CD14-positive monocyte (primary cell): Measurements from ENCODE around the gene SVIL. TPM values are rescaled to one million over a fixed set of nuclear protein-coding genes. Genes with fewer than 3 reads are reported as not detected.
"Not testable (repeated sequence)": the region's sequence is repeated elsewhere in the genome, so short reads cannot be mapped to it uniquely, and the experiment has no call there.

ENCODE experiments used
- DNase-seq, 3 donors: peaks; one replicate each; pipeline ENCODE4 v3.0.0-alpha.2; 2011 to 2022
- H2AFZ ChIP-seq: 2 replicates; pipeline ENCODE4 v1.6.0; 2012; ENCODE audit warnings: mild to moderate bottlenecking, low read depth, low read length, inconsistent platforms; ENCODE audit not compliant: insufficient read depth, poor library complexity, severe bottlenecking
- H3K27ac ChIP-seq, 2 donors: 1 replicate in 1 of 2; 2 replicates in 1 of 2; pipeline ENCODE4 v1.5.1; 2012 to 2013; ENCODE audit warnings: low read length in 2 of 2, control low read depth in 1 of 2, inconsistent platforms in 1 of 2, low read depth in 1 of 2, mild to moderate bottlenecking in 1 of 2
- H3K27me3 ChIP-seq, 2 donors: one replicate each; pipeline versions ENCODE4 v1.6.0 to v1.6.1; 2011 to 2013; ENCODE audit warnings: low read length in 2 of 2; ENCODE audit not compliant: control insufficient read depth in 2 of 2, insufficient read depth in 2 of 2
- H3K36me3 ChIP-seq, 2 donors: replicated peaks in 1 of 2; 1 replicate in 1 of 2; 2 replicates in 1 of 2; pipeline versions ENCODE4 v1.5.1 to v1.6.1; 2012 to 2013; ENCODE audit warnings: low read length in 2 of 2, control low read depth in 1 of 2, inconsistent platforms in 1 of 2, mild to moderate bottlenecking in 1 of 2; ENCODE audit not compliant: insufficient read depth in 2 of 2, control insufficient read depth in 1 of 2
- H3K4me1 ChIP-seq, 2 donors: 1 replicate in 1 of 2; 2 replicates in 1 of 2; pipeline versions ENCODE4 v1.5.1 to v1.6.1; 2012 to 2013; ENCODE audit warnings: low read length in 2 of 2, control low read depth in 1 of 2, inconsistent platforms in 1 of 2, mild to moderate bottlenecking in 1 of 2, moderate library complexity in 1 of 2; ENCODE audit not compliant: insufficient read depth in 2 of 2, control insufficient read depth in 1 of 2
- H3K4me2 ChIP-seq: replicated peaks from 2 replicates; pipeline ENCODE3; 2012; ENCODE audit warnings: low read length, moderate library complexity, mild to moderate bottlenecking; ENCODE audit not compliant: poor library complexity, severe bottlenecking; ENCODE audit errors: extremely low read depth
- H3K4me3 ChIP-seq, 3 experiments: fragments of 200-600 bp in 1 of 3; sonication (generic) in 1 of 3; replicated peaks in 1 of 3; 1 replicate in 2 of 3; 2 replicates in 1 of 3; pipeline ENCODE4 v1.5.1; 2011 to 2013; ENCODE audit warnings: low read length in 3 of 3, mild to moderate bottlenecking in 3 of 3, control low read depth in 2 of 3, low read depth in 2 of 3, inconsistent platforms in 1 of 3, moderate library complexity in 1 of 3
- H3K79me2 ChIP-seq: 2 replicates; pipeline ENCODE4 v1.6.0; 2012; ENCODE audit warnings: mild to moderate bottlenecking, control low read depth, inconsistent platforms, low read length, moderate library complexity; ENCODE audit not compliant: insufficient read depth
- H3K9ac ChIP-seq: 2 replicates; pipeline ENCODE4 v1.6.0; 2017; ENCODE audit warnings: low read length, mild to moderate bottlenecking; ENCODE audit not compliant: insufficient read depth, poor library complexity, severe bottlenecking
- H3K9me3 ChIP-seq, 2 donors: replicated peaks in 1 of 2; 1 replicate in 1 of 2; 2 replicates in 1 of 2; pipeline versions ENCODE4 v1.5.1 to v1.6.1; 2012 to 2013; ENCODE audit warnings: low read length in 2 of 2, control low read depth in 1 of 2; ENCODE audit not compliant: control insufficient read depth in 1 of 2, insufficient read depth in 1 of 2
- H4K20me1 ChIP-seq: 2 replicates; pipeline ENCODE4 v1.6.0; 2012; ENCODE audit warnings: mild to moderate bottlenecking, low read length, control low read depth, moderate library complexity; ENCODE audit not compliant: insufficient read depth
- H3K27ac Mint-ChIP-seq, 7 donors: one replicate each; pipeline ENCODE4 v1.8.0; 2020; ENCODE audit warnings: mild to moderate bottlenecking in 7 of 7, mixed read lengths in 7 of 7, moderate library complexity in 6 of 7, inconsistent platforms in 2 of 7
- H3K27me3 Mint-ChIP-seq, 3 donors: one replicate each; pipeline ENCODE4 v1.8.0; 2021 to 2022; ENCODE audit warnings: low read depth in 3 of 3, mild to moderate bottlenecking in 3 of 3, mixed read lengths in 3 of 3, moderate library complexity in 3 of 3, inconsistent platforms in 1 of 3
- H3K36me3 Mint-ChIP-seq, 2 donors: one replicate each; pipeline ENCODE4 v1.8.0; 2020; ENCODE audit warnings: mixed read lengths in 2 of 2, inconsistent platforms in 1 of 2, mild to moderate bottlenecking in 1 of 2
- H3K4me1 Mint-ChIP-seq: one replicate; pipeline ENCODE4 v1.8.0; 2020; ENCODE audit warnings: mild to moderate bottlenecking, mixed read lengths
- H3K4me3 Mint-ChIP-seq, 2 donors: one replicate each; pipeline ENCODE4 v1.8.0; 2020; ENCODE audit warnings: mild to moderate bottlenecking in 2 of 2, mixed read lengths in 2 of 2, moderate library complexity in 1 of 2
- H3K9me3 Mint-ChIP-seq, 7 donors: one replicate each; pipeline ENCODE4 v1.8.0; 2020 to 2022; ENCODE audit warnings: mixed read lengths in 7 of 7, mild to moderate bottlenecking in 6 of 7, moderate library complexity in 6 of 7, inconsistent platforms in 2 of 7
- WGBS: methylation state at CpG from one replicate; pipeline ENCODE4 v1.1.5; 2013; ENCODE audit warnings: missing lambda C conversion rate; ENCODE audit not compliant: insufficient coverage; 5-methylcytosine and 5-hydroxymethylcytosine counted together
- intact Hi-C, 2 donors: fragments of 100-400 bp; cut with micrococcal nuclease; formaldehyde crosslinking; loops; one replicate each; pipeline versions ENCODE4 v1.15.0 to v1.15.1; 2023
- polyA plus RNA-seq, 3 donors: library from polyadenylated mRNA; depleted of rRNA in 1 of 3; unstranded in 2 of 3; stranded (reverse) in 1 of 3; fragments of 300-500 nt in 2 of 3; fragments of >200 nt in 1 of 3; fragmentation: Illumina TruSeq in 2 of 3; gene quantifications; 1 replicate in 2 of 3; 2 replicates in 1 of 3; pipeline ENCODE4 v1.2.3, GENCODE V29; 2012 to 2021
- TF ChIP-seq, protein P1 (sequence below): fragments of 200-600 bp; IDR thresholded peaks from one replicate; pipeline ENCODE4 v1.8.0; 2022; ENCODE audit warnings: antibody characterized with exemption, mild to moderate bottlenecking

The SVIL gene
- polyA plus RNA-seq, 3 donors: 2.1 to 14.3 (median 5.8) TPM

DNA sequence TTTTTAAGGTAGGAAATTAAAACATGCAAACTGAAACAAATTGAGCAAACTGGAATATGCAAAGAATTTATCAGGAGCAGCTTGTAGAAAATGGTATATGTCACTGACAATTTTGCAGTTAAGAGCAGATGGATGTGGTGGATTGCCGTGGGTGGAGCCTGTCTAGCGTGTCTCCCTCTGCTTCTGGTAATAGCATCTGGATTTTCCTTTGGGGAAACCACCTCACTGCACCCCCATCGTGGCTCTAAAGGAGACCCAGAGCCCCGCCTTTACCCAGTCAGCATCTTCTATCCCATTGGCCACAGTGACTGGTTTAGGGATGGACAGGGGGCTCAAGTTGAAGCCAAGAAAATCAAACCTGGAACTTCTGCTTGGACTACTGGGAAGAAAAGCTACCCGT, 142.9 kb downstream of the SVIL start:
- 100% methylated on average over 1 of the region's 5 CpGs for WGBS
- H3K27me3 Mint-ChIP-seq: no peaks in the 10 kb centered on the region
- H3K9me3 ChIP-seq: no peaks in the 10 kb centered on the region
- intact Hi-C loops: loop anchor here in 1 of 2 donors (10.0 kb wide), 1 partner anchor 1193 kb away; no protein-coding TSS in a partner anchor
- H3K4me2 ChIP-seq: no peak overlapping the region
- DNase-seq: no peak
- H2AFZ ChIP-seq: no peak overlapping the region
- H3K4me1 Mint-ChIP-seq: no peaks in the 10 kb centered on the region
- no peaks in the 10 kb centered on the region for H3K4me1 ChIP-seq
- no peak overlapping the region for H3K4me3 Mint-ChIP-seq
- no peak overlapping the region for H3K9ac ChIP-seq
- peaks cover 5% of the 10 kb centered on the region for H4K20me1 ChIP-seq
- H3K27me3 ChIP-seq: no peaks in the 10 kb centered on the region
- H3K4me3 ChIP-seq: no peak overlapping the region
- H3K27ac ChIP-seq: no peak overlapping the region
- H3K79me2 ChIP-seq: no peaks in the 10 kb centered on the region
- TF ChIP-seq, protein P1, sequence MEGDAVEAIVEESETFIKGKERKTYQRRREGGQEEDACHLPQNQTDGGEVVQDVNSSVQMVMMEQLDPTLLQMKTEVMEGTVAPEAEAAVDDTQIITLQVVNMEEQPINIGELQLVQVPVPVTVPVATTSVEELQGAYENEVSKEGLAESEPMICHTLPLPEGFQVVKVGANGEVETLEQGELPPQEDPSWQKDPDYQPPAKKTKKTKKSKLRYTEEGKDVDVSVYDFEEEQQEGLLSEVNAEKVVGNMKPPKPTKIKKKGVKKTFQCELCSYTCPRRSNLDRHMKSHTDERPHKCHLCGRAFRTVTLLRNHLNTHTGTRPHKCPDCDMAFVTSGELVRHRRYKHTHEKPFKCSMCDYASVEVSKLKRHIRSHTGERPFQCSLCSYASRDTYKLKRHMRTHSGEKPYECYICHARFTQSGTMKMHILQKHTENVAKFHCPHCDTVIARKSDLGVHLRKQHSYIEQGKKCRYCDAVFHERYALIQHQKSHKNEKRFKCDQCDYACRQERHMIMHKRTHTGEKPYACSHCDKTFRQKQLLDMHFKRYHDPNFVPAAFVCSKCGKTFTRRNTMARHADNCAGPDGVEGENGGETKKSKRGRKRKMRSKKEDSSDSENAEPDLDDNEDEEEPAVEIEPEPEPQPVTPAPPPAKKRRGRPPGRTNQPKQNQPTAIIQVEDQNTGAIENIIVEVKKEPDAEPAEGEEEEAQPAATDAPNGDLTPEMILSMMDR: no peak
- H3K27ac Mint-ChIP-seq: no peak overlapping the region
- no peaks in the 10 kb centered on the region for H3K9me3 Mint-ChIP-seq
- peaks cover 84 to 89% of the 10 kb centered on the region in 2 donors for H3K36me3 Mint-ChIP-seq
- H3K36me3 ChIP-seq: peaks cover 76 to 93% of the 10 kb centered on the region in 2 donors

GRCh38 chr10:29490781-29491280, 143.9 kb downstream of the SVIL start:
- not testable (repeated sequence) for H3K4me1 Mint-ChIP-seq, H4K20me1 ChIP-seq

DNA sequence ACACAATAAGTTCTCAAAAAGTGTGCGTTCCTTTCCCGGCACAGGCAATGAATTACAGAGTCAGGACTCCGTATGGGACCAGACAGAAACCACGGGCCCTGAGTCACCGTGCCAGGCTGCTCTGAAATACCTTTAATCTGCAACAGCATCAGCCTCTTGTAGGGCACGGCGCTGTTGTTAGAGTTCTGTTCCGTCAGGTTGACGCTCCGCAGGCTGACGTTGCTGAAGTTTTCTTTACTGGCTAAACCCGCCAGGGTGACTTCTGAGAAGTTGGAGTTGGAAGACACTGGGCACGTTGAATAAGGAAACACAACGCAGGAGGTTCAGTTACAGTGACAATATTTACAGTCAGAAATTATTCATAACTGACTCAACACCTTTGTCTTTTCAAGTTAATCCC, 146.3 kb downstream of the SVIL start:
- intact Hi-C loops, H2AFZ ChIP-seq, H3K27me3 ChIP-seq, H3K4me3 Mint-ChIP-seq, H3K4me3 ChIP-seq, H3K4me2 ChIP-seq, H3K4me1 Mint-ChIP-seq, H3K27ac ChIP-seq, H3K9me3 ChIP-seq, H3K27ac Mint-ChIP-seq, H3K9ac ChIP-seq, H3K27me3 Mint-ChIP-seq, H4K20me1 ChIP-seq, DNase-seq, H3K9me3 Mint-ChIP-seq, H3K4me1 ChIP-seq, H3K79me2 ChIP-seq: not testable (repeated sequence)
- WGBS: 93% methylated on average over 8 of the region's 14 CpGs
- peaks cover 84 to 100% of the 10 kb centered on the region in 2 donors for H3K36me3 ChIP-seq
- peaks cover 88 to 96% of the 10 kb centered on the region in 2 donors for H3K36me3 Mint-ChIP-seq

More at GRCh38 chr10:29490781-29491280, 143.9 kb downstream of the SVIL start:
- H3K79me2 ChIP-seq, H3K4me3 ChIP-seq, H3K9me3 Mint-ChIP-seq, H2AFZ ChIP-seq, H3K27me3 Mint-ChIP-seq, H3K9ac ChIP-seq, H3K27ac Mint-ChIP-seq, H3K9me3 ChIP-seq, DNase-seq, H3K4me2 ChIP-seq, H3K27ac ChIP-seq, H3K4me1 ChIP-seq, H3K4me3 Mint-ChIP-seq, H3K27me3 ChIP-seq: not testable (repeated sequence)
- WGBS: 90% methylated on average over 2 of the region's 16 CpGs
- intact Hi-C loops: loop anchor here in 1 of 2 donors (10.0 kb wide), 1 partner anchor 1194 kb away; no protein-coding TSS in a partner anchor
- peaks cover 92 to 98% of the 10 kb centered on the region in 2 donors for H3K36me3 Mint-ChIP-seq
- H3K36me3 ChIP-seq: peaks cover 85 to 100% of the 10 kb centered on the region in 2 donors

- H3K4me2 ChIP-seq, H3K4me1 Mint-ChIP-seq, H4K20me1 ChIP-seq, H3K27me3 Mint-ChIP-seq, H3K79me2 ChIP-seq, H3K9me3 ChIP-seq, H3K4me3 ChIP-seq, intact Hi-C loops, DNase-seq, H2AFZ ChIP-seq, H3K9me3 Mint-ChIP-seq, H3K27me3 ChIP-seq, H3K27ac Mint-ChIP-seq, H3K4me3 Mint-ChIP-seq, H3K4me1 ChIP-seq, H3K27ac ChIP-seq, H3K9ac ChIP-seq: not testable (repeated sequence)
- H3K36me3 ChIP-seq: peaks cover 79 to 100% of the 10 kb centered on the region in 2 donors
- peaks cover 86 to 94% of the 10 kb centered on the region in 2 donors for H3K36me3 Mint-ChIP-seq
- 100% methylated on average over 1 of the region's 7 CpGs for WGBS
These were observed 146.9 kb downstream of the SVIL start for GRCh38 chr10:29487884-29488266.
